Measurements from ENCODE around the gene TET3. TPM values are rescaled to one million over a fixed set of nuclear protein-coding genes. Genes with fewer than 3 reads are reported as not detected.
A peak's percentile ranks its signal among the peaks of the same experiment; 100 is the strongest.

The TET3 gene
- total and polyA plus RNA-seq, 2 of the 8 experiments (the other 6 are each of a cell fraction or from before 2014, with no cell fraction given) = 4.5 to 21.1 TPM

GRCh38 chr2:74025971-74026612, 41.4 kb downstream of the TET3 start:
- H4K20me1 ChIP-seq (replicated peaks in 1 of 2; ENCODE audit: control insufficient read depth in 1 of 2, insufficient read depth in 2 of 2, low read length in 2 of 2) = peaks cover 0 to 5% of the 10 kb centered on the region in 2 experiments
- H2AK5ac ChIP-seq (ENCODE audit: low read depth, low read length) = no peak overlapping the region
- H3K27me3 ChIP-seq (replicated peaks in 1 of 4; ENCODE audit: control insufficient read depth in 3 of 4, extremely low read depth in 1 of 4, insufficient read depth in 3 of 4, low read length in 3 of 4) = no peaks in the 10 kb centered on the region
- no peak overlapping the region for H3K27ac ChIP-seq (ENCODE audit: low read depth, low read length)
- H2BK120ac ChIP-seq (replicated peaks; ENCODE audit: low read depth, low read length) = no peak overlapping the region
- H3K23me2 ChIP-seq (ENCODE audit: low read depth, low read length) = no peaks in the 10 kb centered on the region
- ChIA-PET CTCF (ENCODE audit: partially characterized antibody) (interaction anchor here (0.6 to 0.7 kb wide), 2 partner anchors 22 to 124 kb away, joined by 4 to 5 read pairs; no protein-coding TSS in a partner anchor), POLR2A (ENCODE audit: partially characterized antibody) (interaction anchor here (0.9 to 3.0 kb wide), 6 partner anchors 10 to 39 kb away, joined by 3 to 16 read pairs (median 5); no protein-coding TSS in a partner anchor)
- WGBS, 2 experiments (ENCODE audit: extremely low coverage in 1 of 2, insufficient coverage in 1 of 2, insufficient read length in 1 of 2, insufficient replicate concordance in 2 of 2, low coverage in 1 of 2, low lambda C conversion rate in 2 of 2, missing lambda C conversion rate in 1 of 2) = 21% methylated on average over 5 of the region's 6 CpGs; no CpG with 5 or more reads in 1 of the 2 experiments
- H3K79me1 ChIP-seq (ENCODE audit: low read depth, low read length) = peaks cover 15% of the 10 kb centered on the region
- H3K4me2 ChIP-seq (ENCODE audit: insufficient read depth in 1 of 2, low read depth in 2 of 2, low read length in 2 of 2) = peak overlapping the region; percentile 57 to 89; a peak in 2 of 4 replicates
- H2BK12ac ChIP-seq (ENCODE audit: low read depth, low read length) = peak overlapping the region; percentile 64; the same call in 1 of the 2 replicates
- H2BK20ac ChIP-seq (ENCODE audit: low read length) = peak overlapping the region; percentile 73; the same call in 1 of the 2 replicates
- H3K9ac ChIP-seq (replicated peaks in 1 of 4; ENCODE audit: extremely low read depth in 1 of 4, low read depth in 3 of 4, low read length in 3 of 4) = no peak overlapping the region
- H3K23ac ChIP-seq (ENCODE audit: insufficient read length) = no peak overlapping the region
- H3K36me3 ChIP-seq (ENCODE audit: control insufficient read depth in 2 of 4, insufficient read depth in 4 of 4, low read length in 3 of 4) = no peaks in the 10 kb centered on the region
- peaks cover 0 to 7% of the 10 kb centered on the region in 2 experiments; a peak in 1 of 4 replicates for H3K9me3 ChIP-seq (ENCODE audit: insufficient read depth in 2 of 2, low read depth in 1 of 2, low read length in 1 of 2)
- no peak overlapping the region for H3K14ac ChIP-seq (ENCODE audit: insufficient read length)
- H3K4ac ChIP-seq (replicated peaks; ENCODE audit: insufficient read length, low read depth, low read length) = peak overlapping the region; percentile 26
- DNase-seq (ENCODE audit: low read depth in 1 of 2, low spot score in 2 of 2) = no peak
- H2BK15ac ChIP-seq (ENCODE audit: low read length) = no peak overlapping the region
- no peak overlapping the region for H3K56ac ChIP-seq (replicated peaks; ENCODE audit: insufficient read length, low read depth, low read length)
- peak overlapping the region in 1 of 4 experiments; percentile 23; a peak in 1 of 8 replicates for H3K4me3 ChIP-seq (ENCODE audit: extremely low read depth in 1 of 4, insufficient read depth in 2 of 4, low read depth in 3 of 4, low read length in 4 of 4)
- H4K8ac ChIP-seq (ENCODE audit: extremely low read depth, insufficient read depth, low read length) = no peak overlapping the region
- H3K18ac ChIP-seq (ENCODE audit: extremely low read depth, low read length) = peak overlapping the region; percentile 65
- H3K4me1 ChIP-seq (replicated peaks in 1 of 4; ENCODE audit: control insufficient read depth in 3 of 4, insufficient read depth in 4 of 4, low read length in 3 of 4) = peaks cover 10 to 20% (median 16%) of the 10 kb centered on the region in 4 experiments
- peak overlapping the region; percentile 72; the same call in 1 of the 2 replicates for H2BK5ac ChIP-seq (ENCODE audit: low read depth, low read length)
- peak overlapping the region; percentile 92 for H4K91ac ChIP-seq (replicated peaks; ENCODE audit: insufficient read length, low read length)
- H4K5ac ChIP-seq (ENCODE audit: insufficient read length, low read depth, low read length) = peak overlapping the region; percentile 4
- peaks cover 0 to 74% of the 10 kb centered on the region in 2 experiments; a peak in 2 of 4 replicates for H3K79me2 ChIP-seq (ENCODE audit: control insufficient read depth in 1 of 2, insufficient read depth in 2 of 2, low read length in 2 of 2)
- H2AFZ ChIP-seq (ENCODE audit: low read length) = no peak overlapping the region
- no peak for FAIRE-seq
- TF ChIP-seq YY1 (IDR thresholded peaks at IDR 0.05; ENCODE audit: low read depth, low read length) = no peak

All from H1 (cell line).